ENCODE data around the gene MAP3K20. TPM values are rescaled to one million over a fixed set of nuclear protein-coding genes. Genes with fewer than 3 reads are reported as not detected.
"Not testable (repeated sequence)": the region's sequence is repeated elsewhere in the genome, so short reads cannot be mapped to it uniquely, and the experiment has no call there.

MAP3K20 gene
- polyA plus RNA-seq, 3 donors = 21.4 to 25.4 (median 22.9) TPM

DNA sequence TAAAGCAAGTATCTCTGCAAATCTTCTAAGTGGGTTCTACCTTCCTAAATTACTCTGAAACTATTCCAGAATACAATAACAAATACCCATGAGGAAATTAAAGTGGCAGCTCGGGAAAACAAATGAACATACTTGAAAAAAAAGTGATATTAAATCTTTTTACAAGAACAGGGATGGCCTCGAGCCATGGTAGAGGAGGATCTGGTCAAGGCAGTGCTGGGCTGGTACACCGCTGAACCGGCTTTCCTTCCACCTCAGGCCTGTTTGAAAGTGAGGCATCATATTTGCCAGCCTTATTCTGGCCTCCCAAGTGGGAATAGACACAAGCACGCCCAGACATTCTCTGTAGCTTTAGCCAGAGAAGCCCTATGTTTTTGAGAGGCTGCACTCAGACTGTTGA is 154.5 kb downstream of the MAP3K20 start:
- no peak for DNase-seq

- no peak for DNase-seq
Measured at GRCh38 chr2:173231042-173231441, 155.4 kb downstream of the MAP3K20 start.

DNA sequence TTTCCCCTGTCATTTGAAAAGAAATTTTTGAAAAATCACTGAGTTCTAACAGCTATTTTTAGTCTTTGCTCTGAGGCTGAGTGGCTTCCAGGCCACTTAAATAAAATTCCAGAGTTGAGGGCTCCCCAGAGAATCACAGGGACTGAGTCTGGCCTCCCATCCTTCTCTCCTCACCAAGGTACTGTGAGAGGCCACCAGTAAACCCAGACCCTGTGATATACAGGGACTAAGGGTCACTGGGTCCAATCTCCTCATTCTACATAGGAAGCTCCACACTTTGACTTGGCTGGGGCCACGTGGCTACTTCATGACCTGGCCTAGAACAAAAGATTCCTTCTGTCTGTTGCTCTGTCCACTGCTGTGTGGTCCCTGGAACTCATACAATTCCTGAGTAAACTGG is 155.8 kb downstream of the MAP3K20 start:
- no peak for DNase-seq

GRCh38 chr2:173232956-173233744 is 157.5 kb downstream of the MAP3K20 start:
- no peak for DNase-seq

DNA sequence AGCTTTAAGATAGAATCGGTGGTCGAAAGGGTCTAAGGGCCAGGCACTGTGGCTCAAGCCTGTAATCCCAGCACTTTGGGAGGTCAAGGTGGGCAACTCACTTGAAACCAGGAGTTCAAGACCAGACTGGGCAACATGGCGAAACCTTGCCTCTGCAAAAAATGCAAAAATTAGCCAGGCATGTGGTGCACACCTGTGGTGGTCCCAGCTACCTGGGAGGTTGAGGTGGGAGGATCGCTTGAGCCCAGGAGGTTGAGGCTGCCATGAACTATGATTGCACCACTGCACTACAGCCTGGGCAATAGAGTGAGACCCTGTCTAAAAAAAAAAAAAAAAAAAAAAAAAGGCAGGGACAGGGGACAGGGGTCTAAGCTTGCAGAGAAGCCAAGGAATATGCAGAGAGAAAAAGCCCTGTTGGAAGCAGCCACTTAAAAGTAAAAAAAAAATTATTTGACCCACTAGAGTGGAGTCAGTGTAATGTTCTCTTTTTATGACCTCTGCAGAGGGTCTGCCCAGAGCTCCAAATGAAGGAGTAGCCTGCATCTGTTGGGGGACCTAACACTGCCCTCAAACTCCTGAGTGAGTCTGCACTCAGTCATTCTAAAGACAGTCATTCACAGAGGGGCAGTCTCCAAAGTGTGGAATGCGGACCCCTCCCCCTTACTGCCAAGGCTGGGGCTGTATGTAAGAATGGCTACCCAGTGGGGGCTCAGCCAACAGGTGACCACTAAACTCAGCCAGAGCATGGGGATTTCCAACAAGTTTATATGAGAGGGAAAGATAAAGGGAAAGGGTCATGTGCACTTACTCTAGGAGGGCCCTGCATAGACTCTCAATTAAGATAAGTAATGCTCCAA is 160.5 kb downstream of the MAP3K20 start:
- no peak for DNase-seq

DNA sequence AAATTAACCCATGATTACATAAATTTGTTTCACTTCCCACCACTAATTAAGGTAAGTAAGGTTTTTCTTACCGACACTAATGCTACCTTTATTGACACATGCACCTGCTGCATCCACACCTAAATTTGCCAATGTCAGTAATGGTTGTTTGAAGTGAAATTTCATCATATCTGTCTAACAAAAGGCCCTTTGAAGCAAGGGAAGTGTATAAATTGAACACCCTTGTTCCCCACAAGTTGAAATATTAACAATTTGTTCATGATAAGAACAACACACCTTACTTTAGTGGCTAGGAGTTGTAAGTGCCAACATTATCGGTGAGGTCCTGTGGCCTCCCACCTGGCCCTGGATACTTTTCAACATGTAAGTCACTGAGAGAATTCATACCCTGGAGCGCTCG is 162.7 kb downstream of the MAP3K20 start:
- DNase-seq = no peak

- no peak for DNase-seq
Measured at GRCh38 chr2:173238831-173239230, 163.2 kb downstream of the MAP3K20 start.

GRCh38 chr2:173239644-173240043 is 164.0 kb downstream of the MAP3K20 start:
- DNase-seq = no peak

DNA sequence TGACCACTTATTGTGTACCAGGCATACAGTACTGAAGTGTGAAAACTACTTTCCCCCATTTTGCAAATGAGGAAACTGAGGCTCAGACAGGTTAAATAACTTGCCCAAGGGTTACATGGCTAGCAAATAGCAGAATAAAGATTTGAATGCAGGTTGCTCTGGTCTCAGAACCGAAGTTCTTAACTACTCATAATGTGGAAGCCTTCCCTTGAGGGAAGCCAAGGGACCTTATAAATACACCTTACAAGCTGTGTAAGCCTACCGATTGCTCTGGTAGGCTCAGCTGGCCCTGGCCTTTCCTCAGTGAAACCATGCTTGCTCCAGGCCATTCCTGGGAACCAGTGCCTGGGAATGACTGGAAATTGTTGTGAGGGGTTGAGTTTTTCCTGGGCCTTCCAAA is 164.4 kb downstream of the MAP3K20 start:
- no peak for DNase-seq

DNA sequence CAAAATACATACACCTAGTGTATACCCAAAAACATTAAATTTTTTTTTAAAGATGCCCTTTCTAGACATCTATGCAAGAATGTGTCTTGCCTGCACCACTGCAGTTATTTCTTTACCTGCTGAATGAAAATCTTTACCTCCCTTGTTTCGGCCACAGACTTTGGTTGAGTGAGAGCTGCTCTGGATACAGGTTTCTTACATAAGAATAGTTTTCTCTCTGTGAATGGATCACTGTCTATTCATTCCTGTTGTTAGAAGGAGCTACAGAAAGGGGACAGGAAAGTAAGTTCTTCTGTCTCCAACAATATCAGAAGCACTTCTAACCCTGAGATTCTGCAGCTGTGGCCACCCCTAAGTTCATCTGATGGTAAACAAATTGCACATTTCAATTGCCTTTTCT is 166.0 kb downstream of the MAP3K20 start:
- no peak for DNase-seq

- no peak for DNase-seq
Measured at GRCh38 chr2:173247156-173247555, 171.5 kb downstream of the MAP3K20 start.

DNA sequence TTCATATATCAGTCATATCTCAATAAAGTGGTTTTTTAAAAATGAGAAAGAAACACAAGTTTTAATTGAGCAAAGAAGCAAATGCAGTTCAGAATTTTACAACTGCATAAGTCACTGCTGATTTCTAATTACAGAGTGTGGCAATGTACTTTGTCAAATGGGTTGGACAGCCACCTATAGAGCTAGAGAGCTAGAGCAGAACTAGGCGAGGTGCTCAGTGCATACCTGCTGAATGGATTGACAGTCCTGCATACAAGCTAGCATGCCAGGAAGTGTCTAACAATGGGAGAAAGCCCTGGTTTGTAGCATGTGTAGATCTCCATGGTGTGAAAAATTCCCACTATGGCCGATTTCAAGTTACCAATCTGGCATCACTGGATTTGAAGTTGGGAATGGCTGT is 172.7 kb downstream of the MAP3K20 start:
- DNase-seq = no peak

DNA sequence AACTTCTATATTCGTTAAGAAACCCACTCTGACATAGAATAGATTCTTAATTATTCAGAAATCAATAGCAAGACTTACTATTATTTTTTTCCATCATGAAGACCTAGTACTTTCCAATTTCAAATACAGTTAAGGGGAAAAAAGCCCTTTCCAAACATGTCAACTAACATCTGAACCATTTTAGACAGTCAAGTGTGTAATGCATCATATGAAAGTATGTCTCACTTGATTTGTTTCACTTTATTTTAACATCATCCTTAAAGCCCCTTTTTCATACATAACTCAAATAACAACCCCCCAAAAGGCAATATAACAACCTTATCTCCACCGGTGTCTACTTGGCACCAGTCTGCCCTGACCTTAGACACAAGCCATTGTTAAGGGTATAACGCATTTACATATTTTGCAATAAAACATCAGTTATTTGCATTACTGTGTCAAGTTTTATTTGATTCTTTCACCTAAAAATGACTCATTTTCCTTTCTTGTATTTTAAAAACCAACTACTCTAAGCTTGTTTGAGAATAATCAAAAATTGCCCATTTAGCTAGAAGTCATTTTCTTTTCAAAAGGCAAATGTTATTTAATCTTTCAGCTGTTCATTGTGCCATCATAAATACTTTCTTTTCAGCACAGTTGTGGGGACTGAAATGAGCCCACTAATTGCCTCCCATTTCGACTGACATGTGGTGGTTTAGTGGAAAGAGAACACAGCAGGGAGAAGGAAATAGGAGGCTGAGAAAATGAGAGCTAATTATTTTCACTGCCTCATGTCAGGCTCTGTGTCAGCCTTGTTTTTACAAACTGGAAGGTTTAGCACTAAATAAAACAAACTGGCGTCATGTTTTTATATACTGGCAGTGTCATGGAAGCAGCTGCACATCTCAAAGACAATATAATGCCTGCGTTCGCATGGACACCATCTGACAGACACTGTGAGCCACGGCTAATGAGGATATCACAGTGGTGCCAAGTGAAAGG is 174.3 kb downstream of the MAP3K20 start:
- no peak for DNase-seq

DNA sequence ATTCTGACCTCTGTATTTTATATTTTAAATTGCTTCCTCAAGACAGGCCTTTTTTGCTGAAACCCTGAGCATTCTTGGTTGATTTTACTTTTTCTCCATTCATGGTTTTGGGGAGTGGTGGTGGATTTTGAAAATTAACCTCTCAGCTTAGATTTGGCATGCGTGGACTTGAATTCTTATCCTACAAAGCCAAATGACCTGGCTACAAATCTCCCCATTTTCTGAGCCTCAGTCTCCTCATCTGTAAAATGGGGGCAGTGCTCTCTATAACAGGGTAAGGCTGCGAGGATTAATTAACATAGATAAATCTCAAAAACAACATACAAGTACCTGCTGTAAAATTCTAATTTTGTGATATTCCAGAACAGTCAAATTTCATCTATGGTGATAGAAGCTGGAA is 175.6 kb downstream of the MAP3K20 start:
- DNase-seq = no peak

DNA sequence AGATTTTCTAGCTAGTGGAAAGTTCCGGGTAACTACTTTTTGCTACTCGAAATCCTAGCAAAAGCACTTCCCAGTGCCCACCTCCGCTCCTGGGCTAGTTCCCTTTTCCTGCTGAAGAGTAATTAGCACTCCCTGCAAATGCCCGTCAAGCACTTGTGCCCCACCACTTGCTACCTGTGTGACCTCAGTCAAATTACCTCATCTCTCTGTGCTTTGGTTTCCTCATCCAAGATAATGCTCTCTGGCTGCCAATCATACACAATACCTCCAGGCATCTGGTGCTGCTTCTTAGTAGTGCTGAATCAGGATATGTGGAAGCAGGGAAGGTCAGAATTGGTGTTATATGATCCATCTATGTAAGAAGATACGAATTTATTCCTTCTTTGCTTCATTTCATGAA is 176.9 kb downstream of the MAP3K20 start:
- DNase-seq = no peak

DNA sequence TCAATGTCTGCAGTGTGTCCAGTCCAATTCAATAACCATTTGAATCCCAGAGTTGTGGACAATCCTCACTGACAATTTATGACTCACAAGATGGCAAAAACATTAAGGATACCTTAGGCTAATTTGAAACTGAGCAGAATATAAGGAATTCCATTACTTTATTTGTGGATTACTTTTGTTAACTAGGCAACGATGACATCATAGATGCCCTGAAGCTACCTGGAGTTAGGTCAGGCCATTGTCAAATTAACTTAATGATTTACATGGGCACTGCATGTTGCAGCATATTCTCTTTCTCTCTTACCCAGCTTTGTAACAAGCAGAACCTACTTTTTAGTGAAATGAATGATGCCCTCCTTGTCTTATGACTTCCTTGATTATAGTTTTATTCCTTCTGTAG is 179.0 kb downstream of the MAP3K20 start:
- no peak for DNase-seq

DNA sequence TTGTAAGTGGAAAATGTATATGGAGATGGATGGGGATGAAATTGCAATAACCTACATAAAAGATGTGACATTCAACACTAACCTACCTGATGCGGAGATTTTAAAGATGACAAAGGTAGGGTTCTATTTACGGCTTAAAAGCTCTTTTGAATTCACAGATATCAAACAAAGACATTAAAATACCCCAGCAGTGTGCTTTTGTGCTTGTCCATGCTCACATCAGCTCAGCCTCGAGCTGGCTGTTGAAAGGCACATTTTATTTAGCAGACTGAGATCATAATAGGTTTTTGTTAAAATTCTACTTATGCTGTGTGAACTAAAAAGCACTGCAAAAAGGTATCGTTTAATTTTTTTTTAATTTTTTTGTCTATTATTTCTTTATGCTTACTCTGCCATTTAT is 183.1 kb downstream of the MAP3K20 start:
- DNase-seq = no peak

DNA sequence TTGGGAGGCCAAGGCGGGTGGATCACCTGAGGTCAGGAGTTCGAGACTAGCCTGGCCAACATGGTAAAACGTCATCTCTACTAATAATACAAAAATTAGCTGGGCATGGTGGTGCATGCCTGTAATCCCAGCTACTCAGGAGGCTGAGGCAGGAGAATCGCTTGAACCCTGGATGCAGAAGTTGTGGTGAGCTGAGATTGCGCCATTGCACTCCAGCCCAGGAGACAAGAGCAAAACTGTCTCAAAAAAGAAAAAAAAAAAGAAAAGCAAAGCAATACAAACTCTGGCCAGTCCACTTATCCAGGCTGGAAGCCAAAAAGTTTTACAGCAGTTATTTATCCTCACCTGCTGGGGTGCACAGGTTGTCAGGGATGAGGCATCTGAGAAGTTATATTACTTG is 186.7 kb downstream of the MAP3K20 start:
- DNase-seq = not testable (repeated sequence)

DNA sequence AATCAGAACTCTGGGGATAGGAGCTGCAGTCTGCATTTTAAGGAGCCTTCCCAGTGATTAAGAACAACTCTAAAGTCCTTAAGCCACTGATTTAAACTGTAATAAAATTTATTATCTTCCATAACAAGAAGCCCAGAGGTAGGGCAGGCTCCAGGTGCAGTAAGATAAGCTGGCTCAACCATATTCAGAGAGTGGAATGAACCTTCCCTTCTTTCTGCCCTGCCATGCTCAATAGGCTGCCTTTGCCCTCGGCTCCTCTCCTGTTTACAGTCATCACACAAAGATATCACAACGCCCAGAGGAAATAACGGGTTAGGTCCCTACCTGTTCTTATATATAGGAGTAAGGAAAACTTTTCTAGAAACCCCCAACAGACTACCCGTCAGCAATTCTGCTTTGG is 188.5 kb downstream of the MAP3K20 start:
- no peak for DNase-seq

DNA sequence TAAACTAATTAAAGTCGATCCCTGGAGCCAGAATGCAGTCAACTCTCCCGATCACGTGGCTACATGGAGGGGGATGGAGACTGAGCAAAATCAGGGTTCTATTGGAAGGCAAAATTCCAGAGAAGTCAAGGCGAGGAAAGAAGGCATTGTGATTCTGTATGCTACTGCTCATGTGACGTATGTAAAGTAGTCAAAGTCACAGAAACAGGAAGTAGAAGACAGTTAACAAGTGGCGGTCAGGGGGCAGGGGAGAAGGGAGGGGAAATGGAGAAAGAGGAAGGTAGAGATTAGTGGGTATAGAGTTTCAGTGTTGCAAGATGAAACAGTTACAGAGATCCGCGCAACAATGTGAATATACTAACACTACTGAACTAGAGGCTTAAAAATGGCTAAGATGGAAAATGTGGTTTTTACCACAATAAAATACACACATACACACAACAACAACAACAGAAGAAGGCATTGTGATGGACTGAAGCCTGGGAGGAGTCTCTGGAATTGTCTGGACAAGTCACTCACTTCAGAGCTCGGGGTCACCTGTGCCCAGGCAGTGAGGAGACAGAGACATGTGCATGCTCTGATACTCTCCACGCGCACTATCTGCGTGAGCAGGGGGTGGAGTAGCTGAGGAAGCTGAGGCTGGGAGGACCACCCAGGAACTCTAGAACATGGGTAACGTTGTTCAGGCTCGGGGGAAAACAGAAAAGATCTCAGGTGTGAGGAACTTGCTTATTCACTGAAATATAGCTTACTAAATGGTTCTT is 189.1 kb downstream of the MAP3K20 start:
- peak; percentile 20 for DNase-seq

- no peak for DNase-seq
Measured at GRCh38 chr2:173271135-173271534, 195.5 kb downstream of the MAP3K20 start.
